ENCODE results near the gene ENDOG.
"Not testable (repeated sequence)": the region's sequence is repeated elsewhere in the genome, so short reads cannot be mapped to it uniquely, and the experiment has no call there.

Gene ENDOG

DNA sequence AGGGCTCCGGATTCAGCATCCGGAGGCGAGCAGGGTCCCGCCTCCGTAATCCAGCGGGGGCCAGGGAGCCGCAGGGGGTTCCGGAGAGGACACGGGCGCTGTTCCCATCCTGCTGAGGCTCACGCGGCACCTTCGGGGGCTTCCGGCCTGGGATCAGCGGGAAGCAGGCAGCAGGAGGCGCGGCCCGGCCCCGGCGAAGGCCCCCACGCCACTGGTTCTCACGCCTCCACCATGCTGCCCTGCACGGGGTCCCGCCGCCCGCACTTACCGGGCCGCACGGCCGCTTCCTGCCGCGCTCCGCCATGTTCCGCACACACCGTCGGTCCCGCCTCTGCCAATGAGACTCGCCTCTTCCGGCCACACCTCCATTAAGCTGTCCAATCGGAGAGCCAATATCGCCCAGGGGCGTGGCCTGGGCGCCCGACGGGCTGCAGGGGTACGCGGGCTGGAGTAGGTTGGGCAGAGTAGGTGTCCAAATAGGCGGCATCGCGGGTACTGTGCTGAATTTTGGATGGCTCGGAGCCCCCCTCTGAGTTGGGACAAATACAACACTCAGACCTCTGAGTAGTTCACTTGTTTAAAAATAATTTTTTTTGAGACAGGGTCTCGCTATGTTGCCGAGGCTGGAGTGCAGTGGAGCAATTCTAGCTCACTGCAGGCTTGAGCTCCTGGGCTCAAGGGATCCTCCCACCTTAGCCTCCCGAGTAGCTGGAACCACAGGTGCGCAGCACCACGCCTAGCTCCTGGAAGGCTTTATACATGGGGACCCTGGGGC is 11.4 kb downstream of the ENDOG start, which contains the start of gene SPOUT1:
Gene SPOUT1 (minus strand): TSS at position 318 of the 775 bp plus-strand sequence. CDS start 14 bp downstream, at position 304.
- peak; percentile 91 for DNase-seq

GRCh38 chr9:128833696-128834095 is 15.4 kb downstream of the ENDOG start:
- no peak for DNase-seq

DNA sequence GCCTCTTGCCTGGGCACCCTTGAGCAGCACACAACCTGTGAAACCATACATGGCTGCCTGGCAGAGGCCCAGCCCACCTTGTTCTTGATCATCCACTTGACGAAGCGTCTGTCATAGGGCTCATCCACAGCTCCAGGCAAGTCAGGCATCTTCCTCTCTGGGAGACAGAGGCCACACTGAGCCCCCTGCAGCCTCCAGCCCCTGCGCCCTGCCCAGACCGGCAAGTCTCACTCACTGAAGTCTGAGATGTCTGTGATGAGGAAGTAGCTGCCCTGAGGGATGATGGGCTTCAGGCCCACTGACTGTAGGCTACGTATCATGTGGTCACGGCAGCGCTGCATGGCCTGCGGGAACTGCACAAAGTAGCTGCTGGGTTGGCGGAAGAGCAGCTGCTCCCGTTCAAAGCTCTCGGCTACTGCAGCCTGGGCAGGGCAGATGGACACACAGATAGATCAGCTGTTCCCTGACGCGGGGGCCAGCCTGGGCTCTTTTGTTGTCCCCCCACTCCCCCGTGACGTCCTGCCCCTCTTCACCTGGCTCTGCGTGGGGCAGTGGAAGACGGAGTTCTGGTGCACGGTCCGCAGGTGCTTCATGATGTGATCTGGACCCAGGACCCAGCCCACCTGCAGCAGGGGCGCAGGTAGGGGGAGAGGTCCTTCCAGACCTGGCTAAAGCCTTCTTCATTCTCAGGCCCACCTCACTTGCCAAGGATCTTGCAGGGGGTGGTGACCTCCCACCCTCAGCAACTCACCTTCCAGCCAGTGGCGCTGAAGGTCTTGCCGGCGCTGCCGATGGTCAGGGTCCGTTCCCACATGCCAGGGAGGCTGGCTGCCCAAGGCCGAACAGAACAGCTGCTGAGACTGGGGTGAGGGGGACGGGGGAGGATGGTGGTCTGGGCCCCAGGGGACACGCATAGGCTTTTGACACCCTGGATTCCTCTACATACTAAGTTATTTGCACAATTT is 17.2 kb downstream of the ENDOG start:
- no peak for DNase-seq

DNA sequence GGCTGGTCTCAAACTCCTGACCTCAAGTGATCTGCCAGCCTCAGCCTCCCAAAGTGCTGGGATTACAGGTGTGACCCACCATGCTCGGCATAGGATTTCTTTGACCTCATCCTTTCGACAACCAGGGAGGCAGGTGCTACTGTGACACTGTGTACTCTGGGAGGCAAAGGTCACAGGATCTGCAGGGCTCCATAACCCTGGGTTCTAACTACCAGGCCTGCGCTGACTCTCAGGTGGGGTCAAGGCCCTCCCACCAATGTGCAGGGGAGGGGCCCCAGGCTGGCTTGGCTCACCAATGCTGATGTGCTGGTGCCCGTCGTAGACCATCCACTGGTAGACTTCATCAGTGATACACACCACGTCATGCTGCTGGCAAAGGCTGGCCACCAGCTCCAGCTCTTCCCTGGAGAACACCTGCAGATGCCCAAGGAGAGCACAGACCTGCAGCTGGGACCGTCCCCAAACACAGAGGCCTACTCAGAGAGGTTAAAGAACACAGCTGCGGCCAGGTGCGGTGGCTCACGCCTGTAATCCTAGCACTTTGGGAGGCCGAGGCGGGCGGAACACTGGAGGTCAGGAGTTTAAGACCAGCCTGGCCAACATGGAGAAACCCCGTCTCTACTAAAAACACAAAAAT is 18.3 kb downstream of the ENDOG start:
- no peak for DNase-seq

DNA sequence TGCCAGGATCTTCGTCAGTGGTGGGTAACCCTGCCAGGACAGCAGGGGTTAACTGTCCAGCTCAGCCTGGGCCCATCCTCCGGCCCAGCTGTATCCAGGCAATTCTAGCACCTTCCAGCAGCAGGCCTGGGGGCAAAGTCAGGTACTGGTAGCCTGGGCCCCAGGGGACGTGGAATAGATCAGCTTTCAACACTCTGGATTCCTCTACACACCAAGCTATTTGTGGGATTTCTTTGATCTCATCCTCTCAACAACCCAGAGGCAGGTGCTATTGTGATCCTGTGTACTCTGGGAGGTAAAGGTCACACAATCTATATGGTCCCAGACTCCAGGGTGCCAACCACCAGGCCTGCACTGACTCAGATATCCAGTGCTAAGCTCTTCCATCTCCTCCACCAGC is 20.0 kb downstream of the ENDOG start:
- DNase-seq: no peak

GRCh38 chr9:128840524-128840923 is 22.2 kb downstream of the ENDOG start:
- DNase-seq: no peak

GRCh38 chr9:128841694-128842492 is 23.6 kb downstream of the ENDOG start:
- DNase-seq: no peak

DNA sequence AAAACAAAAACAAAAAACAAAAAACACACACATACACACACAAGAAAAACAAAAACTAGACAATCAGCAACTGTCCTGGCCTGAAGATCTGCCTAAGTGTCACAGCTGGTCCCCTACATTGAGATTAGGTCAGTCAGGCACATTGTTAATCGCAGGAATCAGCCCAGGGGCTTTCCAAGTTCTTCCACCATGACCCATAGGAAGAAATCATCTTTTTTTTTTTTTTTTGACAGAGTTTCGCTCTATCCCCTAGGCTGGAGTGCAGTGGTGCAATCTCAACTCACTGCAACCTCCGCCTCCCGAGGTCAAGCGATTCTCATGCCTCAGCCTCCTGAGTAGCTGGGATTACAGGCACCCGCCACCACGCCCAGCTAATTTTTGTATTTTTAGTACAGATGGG is 24.9 kb downstream of the ENDOG start:
- DNase-seq: not testable (repeated sequence)

- DNase-seq: no peak
Observed at GRCh38 chr9:128845186-128845931, 27.1 kb downstream of the ENDOG start.

- no peak for DNase-seq
Observed at GRCh38 chr9:128846680-128847030, 28.4 kb downstream of the ENDOG start.

GRCh38 chr9:128847803-128848202 is 29.5 kb downstream of the ENDOG start:
- DNase-seq: no peak

- not testable (repeated sequence) for DNase-seq
Observed at GRCh38 chr9:128851024-128851423, 32.7 kb downstream of the ENDOG start.

DNA sequence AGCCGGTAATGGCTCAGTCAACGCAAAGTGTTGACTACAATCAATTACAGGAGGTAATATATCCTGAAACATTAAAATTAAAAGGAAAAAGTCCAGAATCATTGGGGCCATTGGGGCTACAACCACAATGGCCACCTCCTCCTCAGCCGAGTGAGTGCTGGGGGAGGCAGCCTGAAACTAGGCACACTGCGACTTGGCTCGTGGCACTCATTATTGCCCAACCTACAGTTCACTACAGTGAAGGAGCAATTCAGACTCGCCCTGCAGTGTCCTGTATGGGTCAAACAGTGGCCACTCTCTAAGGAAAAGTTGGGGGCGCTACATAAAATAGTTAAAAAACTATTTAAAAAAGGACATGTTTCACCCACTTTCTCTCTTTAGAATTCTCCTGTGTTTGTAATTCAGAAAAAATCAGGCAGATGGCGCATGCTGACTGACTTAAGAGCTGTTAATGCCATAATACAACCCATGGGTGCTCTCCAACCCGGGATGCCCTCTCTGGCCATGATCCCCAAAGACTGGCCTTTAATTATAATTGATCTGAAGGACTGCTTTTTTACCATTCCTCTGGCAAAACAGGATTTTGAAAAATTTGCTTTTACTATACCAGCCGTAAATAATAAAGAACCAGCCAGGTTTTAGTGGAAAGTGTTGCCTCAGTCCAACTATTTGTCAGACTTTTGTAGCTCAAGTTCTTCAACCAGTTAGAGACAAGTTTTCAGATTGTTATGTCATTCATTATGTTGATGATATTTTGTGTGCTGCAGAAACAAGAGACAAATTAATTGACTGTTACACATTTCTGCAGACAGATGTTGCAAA is 33.7 kb downstream of the ENDOG start:
- peak; percentile 44 for DNase-seq

- DNase-seq: not testable (repeated sequence)
Observed at GRCh38 chr9:128852646-128853045, 34.3 kb downstream of the ENDOG start.

DNA sequence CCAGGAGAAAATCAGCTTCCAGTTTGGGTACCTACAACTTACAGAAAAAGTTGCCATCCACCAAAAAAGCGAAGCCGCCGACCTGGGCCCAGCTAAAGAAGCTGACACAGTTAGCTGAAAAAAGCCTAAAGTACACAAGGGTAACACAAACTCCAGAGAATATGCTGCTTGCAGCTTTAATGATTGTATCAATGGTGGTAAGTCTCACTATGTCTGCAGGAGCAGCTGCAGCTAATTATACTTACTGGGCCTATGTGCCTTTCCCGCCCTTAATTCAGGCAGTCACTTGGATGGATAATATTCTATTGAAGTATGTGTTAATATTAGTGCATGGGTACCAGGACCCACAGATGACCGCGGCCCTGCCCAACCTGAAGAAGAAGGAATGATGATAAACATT is 36.2 kb downstream of the ENDOG start:
- DNase-seq: not testable (repeated sequence)

GRCh38 chr9:128858476-128858875 is 40.2 kb downstream of the ENDOG start:
- DNase-seq: not testable (repeated sequence)

GRCh38 chr9:128860937-128861336 is 42.6 kb downstream of the ENDOG start:
- DNase-seq: no peak

DNA sequence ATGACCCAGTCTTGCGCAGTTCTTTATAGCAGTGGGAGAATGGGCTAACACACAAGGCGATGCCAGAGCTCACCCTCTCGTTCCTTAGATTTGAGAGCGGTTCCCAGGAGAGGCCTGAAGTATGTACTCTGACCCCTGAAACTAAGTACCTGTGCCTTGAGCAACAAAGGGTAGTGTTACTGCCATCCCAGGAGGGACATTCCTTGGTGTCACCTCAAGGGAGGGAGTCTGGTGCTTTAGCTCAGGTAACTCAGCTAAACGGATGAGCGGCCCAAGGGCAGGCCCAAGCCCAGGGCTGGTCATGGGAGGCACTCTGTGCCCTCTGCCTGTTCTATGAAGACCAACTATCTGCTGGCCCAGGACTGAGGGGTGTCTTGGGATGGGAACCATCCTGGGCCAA is 43.2 kb downstream of the ENDOG start:
- DNase-seq: no peak

DNA sequence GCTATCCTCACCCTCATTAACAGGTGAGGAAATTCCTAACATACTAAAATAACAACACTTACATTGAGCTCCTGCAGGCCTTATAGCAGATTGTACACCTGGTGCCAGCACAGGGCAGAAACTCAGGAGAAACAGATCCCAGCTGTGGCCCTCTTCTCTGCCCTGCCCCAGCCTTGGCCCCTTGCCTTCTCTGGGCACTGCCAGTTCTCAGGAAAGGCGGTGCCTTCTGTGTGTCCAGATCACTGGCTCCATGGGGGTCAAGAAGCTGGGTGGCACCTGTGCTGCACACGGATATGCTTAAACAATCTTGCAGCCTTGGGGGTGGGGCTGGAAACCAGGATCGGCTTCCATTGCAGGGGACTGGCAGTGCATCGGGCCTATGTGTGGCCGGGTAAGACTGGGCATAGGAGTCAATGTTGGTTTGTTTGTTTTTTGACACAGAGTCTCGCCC is 44.1 kb downstream of the ENDOG start:
- no peak for DNase-seq

DNA sequence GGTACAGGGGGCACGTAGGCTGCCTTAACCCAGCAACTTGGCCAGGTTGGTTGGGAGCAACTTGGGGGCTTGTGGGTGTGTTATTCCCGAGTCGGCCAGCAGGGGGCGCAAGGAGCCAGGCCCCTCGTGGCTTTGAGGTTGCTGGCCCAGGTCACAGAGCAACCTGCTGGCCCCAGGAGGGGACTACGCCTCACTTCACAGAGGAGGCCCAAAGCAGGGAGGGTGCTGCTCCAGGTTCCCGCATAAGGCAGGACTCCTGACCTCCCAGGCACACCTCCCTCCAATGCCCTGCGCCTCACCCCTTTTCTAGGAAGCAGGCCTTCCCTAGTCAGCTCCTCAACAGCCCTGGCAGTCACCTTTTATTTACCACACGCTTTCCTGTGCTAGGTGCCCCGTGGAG is 45.3 kb downstream of the ENDOG start:
- peak; percentile 56 for DNase-seq
